ENCODE measurements around the gene ADD3.
"Not testable (repeated sequence)": the region's sequence is repeated elsewhere in the genome, so short reads cannot be mapped to it uniquely, and the experiment has no call there.

ADD3 gene

GRCh38 chr10:110093722-110094121 is 85.9 kb downstream of the ADD3 start:
- H3K4me3 ChIP-seq (ENCODE audit: low read length): no peak overlapping the region
- H3K4me1 ChIP-seq (ENCODE audit: insufficient read depth, low read length): no peaks in the 10 kb centered on the region
- H3K27ac ChIP-seq (ENCODE audit: low read depth, low read length): no peak overlapping the region
- no peaks in the 10 kb centered on the region for H3K36me3 ChIP-seq (ENCODE audit: insufficient read depth, low read length)
- no peaks in the 10 kb centered on the region for H3K27me3 ChIP-seq (ENCODE audit: insufficient read depth, low read length)
- H3K9ac ChIP-seq (ENCODE audit: low read depth, low read length): no peak overlapping the region
- no peaks in the 10 kb centered on the region for H3K9me3 ChIP-seq (ENCODE audit: insufficient read depth, low read depth, low read length)
- WGBS: 71% methylated on average over 1 of the region's 2 CpGs

GRCh38 chr10:110094786-110095185 is 87.0 kb downstream of the ADD3 start:
- H3K27ac ChIP-seq (ENCODE audit: low read depth, low read length): no peak overlapping the region
- no peaks in the 10 kb centered on the region for H3K4me1 ChIP-seq (ENCODE audit: insufficient read depth, low read length)
- H3K4me3 ChIP-seq (ENCODE audit: low read length): no peak overlapping the region
- H3K36me3 ChIP-seq (ENCODE audit: insufficient read depth, low read length): no peaks in the 10 kb centered on the region
- H3K9me3 ChIP-seq (ENCODE audit: insufficient read depth, low read depth, low read length): no peaks in the 10 kb centered on the region
- no peaks in the 10 kb centered on the region for H3K27me3 ChIP-seq (ENCODE audit: insufficient read depth, low read length)
- no peak overlapping the region for H3K9ac ChIP-seq (ENCODE audit: low read depth, low read length)
- 100% methylated on average over 2 of the region's 2 CpGs for WGBS

- Histone ChIP-seq H3K4me1 (ENCODE audit: insufficient read depth, low read length) (no peaks in the 10 kb centered on the region), H3K9me3 (ENCODE audit: insufficient read depth, low read depth, low read length) (no peaks in the 10 kb centered on the region), H3K9ac (ENCODE audit: low read depth, low read length) (no peak overlapping the region), H3K27me3 (ENCODE audit: insufficient read depth, low read length) (no peaks in the 10 kb centered on the region), H3K4me3 (ENCODE audit: low read length) (no peak overlapping the region), H3K36me3 (ENCODE audit: insufficient read depth, low read length) (peaks cover 29% of the 10 kb centered on the region), H3K27ac (ENCODE audit: low read depth, low read length) (no peak overlapping the region)
- 94% methylated on average over 1 of the region's 2 CpGs for WGBS
These were observed 93.8 kb downstream of the ADD3 start for GRCh38 chr10:110101464-110102144.

- H3K27me3 ChIP-seq (ENCODE audit: insufficient read depth, low read length): no peaks in the 10 kb centered on the region
- H3K4me1 ChIP-seq (ENCODE audit: insufficient read depth, low read length): no peaks in the 10 kb centered on the region
- H3K36me3 ChIP-seq (ENCODE audit: insufficient read depth, low read length): peaks cover 37% of the 10 kb centered on the region
- H3K9ac ChIP-seq (ENCODE audit: low read depth, low read length): no peak overlapping the region
- no peaks in the 10 kb centered on the region for H3K9me3 ChIP-seq (ENCODE audit: insufficient read depth, low read depth, low read length)
- H3K27ac ChIP-seq (ENCODE audit: low read depth, low read length): no peak overlapping the region
- H3K4me3 ChIP-seq (ENCODE audit: low read length): no peak overlapping the region
These were observed 96.2 kb downstream of the ADD3 start for GRCh38 chr10:110103921-110104461.

GRCh38 chr10:110105873-110106272 is 98.1 kb downstream of the ADD3 start:
- Histone ChIP-seq H3K27ac (ENCODE audit: low read depth, low read length) (no peak overlapping the region), H3K9me3 (ENCODE audit: insufficient read depth, low read depth, low read length) (no peaks in the 10 kb centered on the region), H3K4me3 (ENCODE audit: low read length) (no peak overlapping the region), H3K4me1 (ENCODE audit: insufficient read depth, low read length) (no peaks in the 10 kb centered on the region), H3K9ac (ENCODE audit: low read depth, low read length) (no peak overlapping the region), H3K36me3 (ENCODE audit: insufficient read depth, low read length) (peaks cover 34% of the 10 kb centered on the region), H3K27me3 (ENCODE audit: insufficient read depth, low read length) (no peaks in the 10 kb centered on the region)

GRCh38 chr10:110107430-110107829 is 99.6 kb downstream of the ADD3 start:
- no peaks in the 10 kb centered on the region for H3K4me1 ChIP-seq (ENCODE audit: insufficient read depth, low read length)
- H3K4me3 ChIP-seq (ENCODE audit: low read length): no peak overlapping the region
- H3K27ac ChIP-seq (ENCODE audit: low read depth, low read length): no peak overlapping the region
- peaks cover 29% of the 10 kb centered on the region; the same call in 1 of the 2 replicates for H3K36me3 ChIP-seq (ENCODE audit: insufficient read depth, low read length)
- 95% methylated on average over 4 of the region's 6 CpGs for WGBS
- H3K9me3 ChIP-seq (ENCODE audit: insufficient read depth, low read depth, low read length): no peaks in the 10 kb centered on the region
- H3K27me3 ChIP-seq (ENCODE audit: insufficient read depth, low read length): no peaks in the 10 kb centered on the region
- no peak overlapping the region for H3K9ac ChIP-seq (ENCODE audit: low read depth, low read length)

GRCh38 chr10:110107887-110108286 is 100.1 kb downstream of the ADD3 start:
- Histone ChIP-seq H3K4me3 (ENCODE audit: low read length) (no peak overlapping the region), H3K9ac (ENCODE audit: low read depth, low read length) (no peak overlapping the region), H3K4me1 (ENCODE audit: insufficient read depth, low read length) (no peaks in the 10 kb centered on the region), H3K27me3 (ENCODE audit: insufficient read depth, low read length) (no peaks in the 10 kb centered on the region), H3K27ac (ENCODE audit: low read depth, low read length) (no peak overlapping the region), H3K36me3 (ENCODE audit: insufficient read depth, low read length) (peaks cover 33% of the 10 kb centered on the region), H3K9me3 (ENCODE audit: insufficient read depth, low read depth, low read length) (no peaks in the 10 kb centered on the region)

GRCh38 chr10:110109511-110109910 is 101.7 kb downstream of the ADD3 start:
- H3K36me3 ChIP-seq (ENCODE audit: insufficient read depth, low read length): peaks cover 39% of the 10 kb centered on the region
- no peaks in the 10 kb centered on the region for H3K27me3 ChIP-seq (ENCODE audit: insufficient read depth, low read length)
- no peak overlapping the region for H3K27ac ChIP-seq (ENCODE audit: low read depth, low read length)
- H3K9me3 ChIP-seq (ENCODE audit: insufficient read depth, low read depth, low read length): no peaks in the 10 kb centered on the region
- no peak overlapping the region for H3K9ac ChIP-seq (ENCODE audit: low read depth, low read length)
- H3K4me1 ChIP-seq (ENCODE audit: insufficient read depth, low read length): no peaks in the 10 kb centered on the region
- no peak overlapping the region for H3K4me3 ChIP-seq (ENCODE audit: low read length)

- Histone ChIP-seq H3K9ac (ENCODE audit: low read depth, low read length) (no peak overlapping the region), H3K36me3 (ENCODE audit: insufficient read depth, low read length) (peaks cover 44% of the 10 kb centered on the region), H3K9me3 (ENCODE audit: insufficient read depth, low read depth, low read length) (no peaks in the 10 kb centered on the region), H3K27me3 (ENCODE audit: insufficient read depth, low read length) (no peaks in the 10 kb centered on the region), H3K4me3 (ENCODE audit: low read length) (no peak overlapping the region), H3K4me1 (ENCODE audit: insufficient read depth, low read length) (no peaks in the 10 kb centered on the region), H3K27ac (ENCODE audit: low read depth, low read length) (no peak overlapping the region)
- WGBS: 98% methylated on average over 3 of the region's 3 CpGs
These were observed 102.6 kb downstream of the ADD3 start for GRCh38 chr10:110110338-110110737.

- Histone ChIP-seq H3K36me3 (ENCODE audit: insufficient read depth, low read length) (peaks cover 61% of the 10 kb centered on the region), H3K9ac (ENCODE audit: low read depth, low read length) (no peak overlapping the region), H3K27ac (ENCODE audit: low read depth, low read length) (no peak overlapping the region), H3K9me3 (ENCODE audit: insufficient read depth, low read depth, low read length) (no peaks in the 10 kb centered on the region), H3K4me1 (ENCODE audit: insufficient read depth, low read length) (no peaks in the 10 kb centered on the region), H3K4me3 (ENCODE audit: low read length) (no peak overlapping the region), H3K27me3 (ENCODE audit: insufficient read depth, low read length) (no peaks in the 10 kb centered on the region)
- 95% methylated on average over 4 of the region's 4 CpGs for WGBS
These were observed 106.0 kb downstream of the ADD3 start for GRCh38 chr10:110113670-110114337.

- not testable (repeated sequence) for H3K27me3 ChIP-seq (ENCODE audit: insufficient read depth, low read length); H3K9me3 ChIP-seq (ENCODE audit: insufficient read depth, low read depth, low read length); H3K9ac ChIP-seq (ENCODE audit: low read depth, low read length); H3K27ac ChIP-seq (ENCODE audit: low read depth, low read length); H3K4me3 ChIP-seq (ENCODE audit: low read length); H3K4me1 ChIP-seq (ENCODE audit: insufficient read depth, low read length)
- WGBS: 93% methylated on average over 2 of the region's 2 CpGs
- H3K36me3 ChIP-seq (ENCODE audit: insufficient read depth, low read length): peaks cover 69% of the 10 kb centered on the region
These were observed 106.9 kb downstream of the ADD3 start for GRCh38 chr10:110114668-110115067.
